Panc1 (cell line): ENCODE results near the gene RIC8B. TPM values are rescaled to one million over a fixed set of nuclear protein-coding genes. Genes with fewer than 3 reads are reported as not detected.

ENCODE experiments used
- ATAC-seq: fragments of 200-7000 bp; cut with Tn5 transposase; 2 replicates; pipeline ENCODE4 v1.9.1; 2020; ENCODE audit warnings: mild to moderate bottlenecking, moderate library complexity
- BruUV-seq: library from RNA; stranded (reverse); fragments of 400-500 nt; replicated peaks from 2 replicates; lab custom pipeline; 2021; lab: Mats Ljungman, UMichigan
- CTCF ChIA-PET: fragments of 300-600 bp; sonication (Branson Sonifier 250); formaldehyde crosslinking; loops from one replicate; lab custom pipeline; 2022; ENCODE audit warnings: antibody characterized with exemption; lab: Charles Lee
- POLR2A ChIA-PET: fragments of 300-600 bp; sonication (Branson Sonifier 250); formaldehyde crosslinking; loops from one replicate; lab custom pipeline; 2022; ENCODE audit warnings: antibody characterized with exemption; lab: Charles Lee
- DNase-seq: peaks from one replicate; pipeline ENCODE4 v3.0.0-alpha.2; 2010; ENCODE audit warnings: low read depth, low spot score
- H3K27ac ChIP-seq: 2 replicates; pipeline ENCODE4 v1.5.1; 2011; ENCODE audit warnings: mild to moderate bottlenecking, low read length, inconsistent platforms
- H3K27me3 ChIP-seq: fragments of 200-500 bp; sonication (Bioruptor generic); 2 replicates; pipeline ENCODE4 v1.6.0; 2014; ENCODE audit warnings: low read length, inconsistent platforms; ENCODE audit not compliant: control insufficient read depth, insufficient read depth
- H3K36me3 ChIP-seq: fragments of 200-500 bp; sonication (Bioruptor generic); 2 replicates; pipeline ENCODE4 v1.5.1; 2014; ENCODE audit warnings: inconsistent platforms, mild to moderate bottlenecking, low read length, moderate library complexity; ENCODE audit not compliant: control insufficient read depth, insufficient read depth
- H3K4me1 ChIP-seq: 2 replicates; pipeline ENCODE4 v1.5.1; 2011; ENCODE audit warnings: inconsistent platforms, mild to moderate bottlenecking, low read length, moderate library complexity; ENCODE audit not compliant: control insufficient read depth, insufficient read depth
- H3K4me3 ChIP-seq, 2 experiments: 2 replicates each; pipeline ENCODE4 v1.5.1; 2011 to 2012; ENCODE audit warnings: low read depth in 2 of 2, low read length in 2 of 2, mild to moderate bottlenecking in 2 of 2, inconsistent platforms in 1 of 2, moderate library complexity in 1 of 2
- H3K9me3 ChIP-seq: fragments of 200-500 bp; sonication (Bioruptor generic); 2 replicates; pipeline ENCODE4 v1.5.1; 2014; ENCODE audit warnings: low read depth, mild to moderate bottlenecking, inconsistent platforms, low read length, moderate library complexity; ENCODE audit not compliant: control insufficient read depth, insufficient read depth
- POLR2AphosphoS5 ChIP-seq: IDR thresholded peaks from 2 replicates; pipeline ENCODE4 v1.6.1; 2012; ENCODE audit warnings: mild to moderate bottlenecking, low read depth, low read length, moderate library complexity
- SIN3A ChIP-seq: IDR thresholded peaks from 2 replicates; pipeline ENCODE4 v1.6.1; 2012; ENCODE audit warnings: low read depth, mild to moderate bottlenecking, low read length, moderate library complexity, borderline replicate concordance; ENCODE audit not compliant: insufficient read depth
- TCF7L2 ChIP-seq: IDR thresholded peaks from 2 replicates; pipeline ENCODE4 v1.6.1; 2011; ENCODE audit warnings: mild to moderate bottlenecking, low read depth, low read length, inconsistent platforms
- in situ Hi-C: cut with HindIII; loops from 2 replicates; pipeline ENCODE4 v1.10.0; 2016; ENCODE audit warnings: low sequenced_read_pairs, low pct_unique_long_range_greater_than_20kb
- intact Hi-C: fragments of 100-400 bp; cut with micrococcal nuclease; formaldehyde crosslinking; loops from one replicate; pipeline ENCODE4 v1.10.0; 2022; ENCODE audit not compliant: unreplicated experiment
- total RNA-seq: library from RNA; stranded (reverse); gene quantifications from one replicate; pipeline ENCODE4 v1.2.1, GENCODE V29; 2021; ENCODE audit not compliant: unreplicated experiment
- TF ChIP-seq, protein P1 (sequence below), 2 experiments: IDR thresholded peaks; 2 replicates each; pipeline ENCODE4 v1.6.1; 2011 to 2012; ENCODE audit warnings: low read depth in 2 of 2, control low read depth in 1 of 2, low read length in 1 of 2, mild to moderate bottlenecking in 1 of 2, moderate library complexity in 1 of 2; ENCODE audit not compliant: insufficient read depth in 1 of 2
- TF ChIP-seq, protein P2 (sequence below): fragments of 450-650 bp; IDR thresholded peaks from 2 replicates; pipeline ENCODE4 v1.5.1; 2017; ENCODE audit warnings: mild to moderate bottlenecking

RIC8B gene
- total RNA-seq, 1 experiment from 2014 or later, result 16.1 TPM

GRCh38 chr12:106883426-106883825 lies 108.9 kb downstream of the RIC8B start:
- ATAC-seq, result no peak
- Histone ChIP-seq H3K27ac (no peak overlapping the region), H3K4me1 (no peaks in the 10 kb centered on the region), H3K9me3 (no peaks in the 10 kb centered on the region), H3K27me3 (no peaks in the 10 kb centered on the region), H3K4me3 (no peak overlapping the region), H3K36me3 (peaks cover 4% of the 10 kb centered on the region)
- CTCF ChIA-PET, result no interaction called here
- POLR2A ChIA-PET, result no interaction called here
- no peak for DNase-seq
- no TSS peak for BruUV-seq
- in situ Hi-C loops, result no loop called here
- TF ChIP-seq, protein P1, sequence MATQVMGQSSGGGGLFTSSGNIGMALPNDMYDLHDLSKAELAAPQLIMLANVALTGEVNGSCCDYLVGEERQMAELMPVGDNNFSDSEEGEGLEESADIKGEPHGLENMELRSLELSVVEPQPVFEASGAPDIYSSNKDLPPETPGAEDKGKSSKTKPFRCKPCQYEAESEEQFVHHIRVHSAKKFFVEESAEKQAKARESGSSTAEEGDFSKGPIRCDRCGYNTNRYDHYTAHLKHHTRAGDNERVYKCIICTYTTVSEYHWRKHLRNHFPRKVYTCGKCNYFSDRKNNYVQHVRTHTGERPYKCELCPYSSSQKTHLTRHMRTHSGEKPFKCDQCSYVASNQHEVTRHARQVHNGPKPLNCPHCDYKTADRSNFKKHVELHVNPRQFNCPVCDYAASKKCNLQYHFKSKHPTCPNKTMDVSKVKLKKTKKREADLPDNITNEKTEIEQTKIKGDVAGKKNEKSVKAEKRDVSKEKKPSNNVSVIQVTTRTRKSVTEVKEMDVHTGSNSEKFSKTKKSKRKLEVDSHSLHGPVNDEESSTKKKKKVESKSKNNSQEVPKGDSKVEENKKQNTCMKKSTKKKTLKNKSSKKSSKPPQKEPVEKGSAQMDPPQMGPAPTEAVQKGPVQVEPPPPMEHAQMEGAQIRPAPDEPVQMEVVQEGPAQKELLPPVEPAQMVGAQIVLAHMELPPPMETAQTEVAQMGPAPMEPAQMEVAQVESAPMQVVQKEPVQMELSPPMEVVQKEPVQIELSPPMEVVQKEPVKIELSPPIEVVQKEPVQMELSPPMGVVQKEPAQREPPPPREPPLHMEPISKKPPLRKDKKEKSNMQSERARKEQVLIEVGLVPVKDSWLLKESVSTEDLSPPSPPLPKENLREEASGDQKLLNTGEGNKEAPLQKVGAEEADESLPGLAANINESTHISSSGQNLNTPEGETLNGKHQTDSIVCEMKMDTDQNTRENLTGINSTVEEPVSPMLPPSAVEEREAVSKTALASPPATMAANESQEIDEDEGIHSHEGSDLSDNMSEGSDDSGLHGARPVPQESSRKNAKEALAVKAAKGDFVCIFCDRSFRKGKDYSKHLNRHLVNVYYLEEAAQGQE (IDR thresholded peaks at IDR 0.05; ENCODE audit: insufficient read depth in 1 of 2, low read depth in 2 of 2, low read length in 1 of 2), result no peak
- TF ChIP-seq SIN3A, result no peak
- no peak for TF ChIP-seq TCF7L2
- TF ChIP-seq, protein P2, sequence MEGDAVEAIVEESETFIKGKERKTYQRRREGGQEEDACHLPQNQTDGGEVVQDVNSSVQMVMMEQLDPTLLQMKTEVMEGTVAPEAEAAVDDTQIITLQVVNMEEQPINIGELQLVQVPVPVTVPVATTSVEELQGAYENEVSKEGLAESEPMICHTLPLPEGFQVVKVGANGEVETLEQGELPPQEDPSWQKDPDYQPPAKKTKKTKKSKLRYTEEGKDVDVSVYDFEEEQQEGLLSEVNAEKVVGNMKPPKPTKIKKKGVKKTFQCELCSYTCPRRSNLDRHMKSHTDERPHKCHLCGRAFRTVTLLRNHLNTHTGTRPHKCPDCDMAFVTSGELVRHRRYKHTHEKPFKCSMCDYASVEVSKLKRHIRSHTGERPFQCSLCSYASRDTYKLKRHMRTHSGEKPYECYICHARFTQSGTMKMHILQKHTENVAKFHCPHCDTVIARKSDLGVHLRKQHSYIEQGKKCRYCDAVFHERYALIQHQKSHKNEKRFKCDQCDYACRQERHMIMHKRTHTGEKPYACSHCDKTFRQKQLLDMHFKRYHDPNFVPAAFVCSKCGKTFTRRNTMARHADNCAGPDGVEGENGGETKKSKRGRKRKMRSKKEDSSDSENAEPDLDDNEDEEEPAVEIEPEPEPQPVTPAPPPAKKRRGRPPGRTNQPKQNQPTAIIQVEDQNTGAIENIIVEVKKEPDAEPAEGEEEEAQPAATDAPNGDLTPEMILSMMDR, result no peak
- no peak for TF ChIP-seq POLR2AphosphoS5
- intact Hi-C loops, result no loop called here

DNA sequence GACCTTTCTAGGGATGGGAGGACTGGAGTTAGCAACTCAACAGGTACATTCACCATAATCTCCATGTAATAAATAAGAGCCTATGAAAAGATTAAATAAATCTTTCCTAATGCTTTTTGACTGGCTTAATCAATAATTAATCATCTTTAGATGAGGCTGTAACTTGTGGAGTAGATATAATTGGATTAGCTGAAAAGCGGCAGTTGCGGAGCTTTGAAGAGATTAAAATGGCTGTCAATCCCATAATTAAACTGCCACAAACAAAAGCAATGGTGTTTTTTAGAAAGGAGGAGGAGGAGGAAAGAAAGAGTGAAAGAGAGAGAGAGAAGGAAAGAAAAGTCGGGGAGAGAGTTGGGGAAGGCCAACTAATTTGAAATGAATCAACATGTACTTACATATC lies 110.5 kb downstream of the RIC8B start:
- H3K36me3 ChIP-seq, result peaks cover 3% of the 10 kb centered on the region
- in situ Hi-C loops, result no loop called here
- DNase-seq (no peak), ATAC-seq (no peak)
- POLR2A ChIA-PET, result interaction anchor here (0.7 kb wide), 1 partner anchor 14 kb away, joined by 11 read pairs; no protein-coding TSS in a partner anchor
- intact Hi-C loops, result no loop called here
- no peaks in the 10 kb centered on the region for H3K9me3 ChIP-seq
- no peaks in the 10 kb centered on the region for H3K4me1 ChIP-seq
- no peak overlapping the region for H3K27ac ChIP-seq
- TF ChIP-seq TCF7L2 (no peak), SIN3A (no peak), POLR2AphosphoS5 (no peak)
- TF ChIP-seq, protein P1 (IDR thresholded peaks at IDR 0.05; ENCODE audit: insufficient read depth in 1 of 2, low read depth in 2 of 2, low read length in 1 of 2), result no peak
- TF ChIP-seq, protein P2, result no peak
- no TSS peak for BruUV-seq
- no peak overlapping the region for H3K4me3 ChIP-seq
- H3K27me3 ChIP-seq, result no peaks in the 10 kb centered on the region
- CTCF ChIA-PET, result no interaction called here
